MCF 10A (cell line): ENCODE data around the gene ZNF692. TPM values are rescaled to one million over a fixed set of nuclear protein-coding genes. Genes with fewer than 3 reads are reported as not detected.
A peak's percentile ranks its signal among the peaks of the same experiment; 100 is the strongest.

Experiments
- BruUV-seq: library from RNA; stranded (reverse); fragments of 400-500 nt; replicated peaks from 2 replicates; lab custom pipeline; 2021; lab: Mats Ljungman, UMichigan
- CTCF ChIA-PET: fragments of 300-600 bp; sonication (Branson Sonifier 250); formaldehyde crosslinking; extraction: SDS; loops from one replicate; lab custom pipeline; 2021; ENCODE audit warnings: antibody characterized with exemption, inconsistent platforms; lab: Yijun Ruan, JAX
- POLR2A ChIA-PET: fragments of 300-600, 350-650 bp; sonication (Branson Sonifier 250); formaldehyde crosslinking; extraction: SDS; loops from one replicate; lab custom pipeline; 2020; ENCODE audit warnings: antibody characterized with exemption, inconsistent platforms; lab: Yijun Ruan, JAX
- DNase-seq: peaks from one replicate; pipeline ENCODE4 v3.0.0-alpha.2; 2018; ENCODE audit not compliant: unreplicated experiment
- H3K27ac Mint-ChIP-seq: one replicate; pipeline ENCODE4 v1.8.0; 2022; ENCODE audit warnings: mild to moderate bottlenecking, low read depth, mixed read lengths; ENCODE audit not compliant: unreplicated experiment
- H3K27me3 Mint-ChIP-seq: one replicate; pipeline ENCODE4 v1.8.0; 2022; ENCODE audit warnings: mixed read lengths; ENCODE audit not compliant: insufficient read depth, unreplicated experiment
- H3K36me3 Mint-ChIP-seq: one replicate; pipeline ENCODE4 v1.8.0; 2022; ENCODE audit warnings: mild to moderate bottlenecking, moderate library complexity, mixed read lengths; ENCODE audit not compliant: insufficient read depth, unreplicated experiment
- H3K4me1 Mint-ChIP-seq: one replicate; pipeline ENCODE4 v1.8.0; 2022; ENCODE audit warnings: mixed read lengths; ENCODE audit not compliant: insufficient read depth, unreplicated experiment
- H3K4me3 Mint-ChIP-seq: one replicate; pipeline ENCODE4 v1.8.0; 2022; ENCODE audit warnings: mild to moderate bottlenecking, moderate library complexity, mixed read lengths; ENCODE audit not compliant: unreplicated experiment
- H3K9me3 Mint-ChIP-seq: one replicate; pipeline ENCODE4 v1.8.0; 2022; ENCODE audit warnings: mixed read lengths; ENCODE audit not compliant: unreplicated experiment
- CTCF ChIP-seq: fragments of 200-600 bp; IDR thresholded peaks from one replicate; pipeline ENCODE4 v1.8.0; 2022; ENCODE audit warnings: antibody characterized with exemption, mild to moderate bottlenecking; ENCODE audit not compliant: unreplicated experiment
- intact Hi-C: fragments of 100-400 bp; cut with micrococcal nuclease; formaldehyde crosslinking; loops from 2 replicates; pipeline ENCODE4 v1.14.1; 2022
- total RNA-seq: library from RNA; stranded (reverse); gene quantifications from 2 replicates; pipeline ENCODE4 v1.2.3, GENCODE V29; 2022

The ZNF692 gene
- total RNA-seq, 1 experiment from 2014 or later = 103 TPM

- H3K36me3 Mint-ChIP-seq = peaks cover 81% of the 10 kb centered on the region
- intact Hi-C loops = no loop called here
- ChIA-PET POLR2A (no interaction called here), CTCF (interaction anchor here (0.6 to 1.2 kb wide), 4 partner anchors 10 to 581 kb away, joined by 3 to 6 read pairs (median 4); no protein-coding TSS in a partner anchor)
- peak overlapping the region; percentile 57 for H3K27ac Mint-ChIP-seq
- H3K4me1 Mint-ChIP-seq = peaks cover 25% of the 10 kb centered on the region
- no peak for DNase-seq
- BruUV-seq = no TSS peak
- H3K27me3 Mint-ChIP-seq = no peaks in the 10 kb centered on the region
- no peak overlapping the region for H3K4me3 Mint-ChIP-seq
- H3K9me3 Mint-ChIP-seq = no peaks in the 10 kb centered on the region
- no peak for TF ChIP-seq CTCF
Measured at GRCh38 chr1:248816042-248816851, 42.6 kb downstream of the ZNF692 start.

GRCh38 chr1:248815407-248816034 is 43.4 kb downstream of the ZNF692 start:
- intact Hi-C loops = no loop called here
- no peak for TF ChIP-seq CTCF
- Mint-ChIP-seq H3K4me3 (no peak overlapping the region), H3K27ac (no peak overlapping the region), H3K9me3 (no peaks in the 10 kb centered on the region), H3K27me3 (no peaks in the 10 kb centered on the region), H3K36me3 (peaks cover 81% of the 10 kb centered on the region), H3K4me1 (peaks cover 25% of the 10 kb centered on the region)
- no TSS peak for BruUV-seq
- POLR2A ChIA-PET = no interaction called here
- CTCF ChIA-PET = interaction anchor here (0.7 to 1.2 kb wide), 4 partner anchors 9 to 195 kb away, joined by 3 to 6 read pairs (median 4); no protein-coding TSS in a partner anchor
- DNase-seq = no peak

GRCh38 chr1:248814351-248814750 is 44.5 kb downstream of the ZNF692 start:
- no TSS peak for BruUV-seq
- H3K36me3 Mint-ChIP-seq = peaks cover 70% of the 10 kb centered on the region
- ChIA-PET CTCF (interaction anchor here (0.7 to 1.0 kb wide), 3 partner anchors 11 to 192 kb away, joined by 3 read pairs; no protein-coding TSS in a partner anchor), POLR2A (interaction anchor here (0.7 kb wide), 1 partner anchor 662 kb away, joined by 3 read pairs; no protein-coding TSS in a partner anchor)
- H3K27ac Mint-ChIP-seq = no peak overlapping the region
- intact Hi-C loops = no loop called here
- H3K4me1 Mint-ChIP-seq = peaks cover 29% of the 10 kb centered on the region
- H3K4me3 Mint-ChIP-seq = no peak overlapping the region
- DNase-seq = no peak
- H3K27me3 Mint-ChIP-seq = no peaks in the 10 kb centered on the region
- no peak for TF ChIP-seq CTCF
- H3K9me3 Mint-ChIP-seq = no peaks in the 10 kb centered on the region

- Mint-ChIP-seq H3K4me1 (peaks cover 29% of the 10 kb centered on the region), H3K4me3 (no peak overlapping the region), H3K9me3 (no peaks in the 10 kb centered on the region), H3K27me3 (no peaks in the 10 kb centered on the region), H3K36me3 (peaks cover 62% of the 10 kb centered on the region), H3K27ac (no peak overlapping the region)
- TF ChIP-seq CTCF = no peak
- intact Hi-C loops = no loop called here
- ChIA-PET CTCF (interaction anchor here (0.5 to 1.5 kb wide), 6 partner anchors 9 to 192 kb away, joined by 3 to 5 read pairs (median 4); no protein-coding TSS in a partner anchor), POLR2A (interaction anchor here (0.7 kb wide), 1 partner anchor 662 kb away, joined by 3 read pairs; no protein-coding TSS in a partner anchor)
- DNase-seq = no peak
- BruUV-seq = no TSS peak
Measured at GRCh38 chr1:248813546-248813945, 45.3 kb downstream of the ZNF692 start.
